ENCODE data around the gene NPHP4.

GRCh38 chr1:6011161-6011945 lies 19.1 kb upstream of the NPHP4 start:
- no peak for TF ChIP-seq POLR2A (IDR thresholded peaks at IDR 0.05; ENCODE audit: low read depth, low read length)
- TF ChIP-seq CTCF (IDR thresholded peaks at IDR 0.05; ENCODE audit: extremely low read depth in 1 of 2, insufficient read depth in 1 of 2, low read depth in 1 of 2, low read length in 2 of 2), result no peak
- no peak for TF ChIP-seq EZH2 (IDR thresholded peaks at IDR 0.05; ENCODE audit: borderline replicate concordance, low read depth, low read length, severe bottlenecking)
- TF ChIP-seq MAX (IDR thresholded peaks at IDR 0.05; ENCODE audit: insufficient read depth, insufficient read length), result no peak
- no peak for TF ChIP-seq POLR2AphosphoS5 (IDR thresholded peaks at IDR 0.05; ENCODE audit: insufficient read depth, low read depth, low read length)
- TF ChIP-seq JUN (IDR thresholded peaks at IDR 0.05; ENCODE audit: borderline replicate concordance, insufficient read depth, insufficient read length, low read depth), result no peak

Measured in endothelial cell of umbilical vein (primary cell).